HepG2 (cell line): ENCODE measurements around the gene HOXA10. TPM values are rescaled to one million over a fixed set of nuclear protein-coding genes. Genes with fewer than 3 reads are reported as not detected.
A peak's percentile ranks its signal among the peaks of the same experiment; 100 is the strongest.

Experiments
- BHLHE40 ChIP-seq: IDR thresholded peaks from 2 replicates; pipeline ENCODE4 v1.6.1; 2011; ENCODE audit warnings: low read length, improper control_type of control experiment
- CEBPZ ChIP-seq: IDR thresholded peaks from 2 replicates; pipeline ENCODE4 v1.6.1; 2012; ENCODE audit warnings: low read length, improper control_type of control experiment
- FOXO4 ChIP-seq: sonication (generic); formaldehyde crosslinking; conservative IDR thresholded peaks from 2 replicates; pipeline ENCODE4 v1.8.1; 2023; ENCODE audit warnings: missing genetic modification reagents
- GRHL1 ChIP-seq: sonication (generic); formaldehyde crosslinking; conservative IDR thresholded peaks from 2 replicates; pipeline ENCODE4 v1.8.0; 2022; ENCODE audit warnings: missing genetic modification reagents
- MTA3 ChIP-seq: sonication (generic); formaldehyde crosslinking; IDR thresholded peaks from 2 replicates; pipeline ENCODE4 v1.4.0; 2020; ENCODE audit warnings: missing genetic modification reagents
- NPAS2 ChIP-seq: sonication (generic); formaldehyde crosslinking; IDR thresholded peaks from 2 replicates; pipeline ENCODE4 v1.8.0; 2022; ENCODE audit warnings: mild to moderate bottlenecking, missing genetic modification reagents, borderline replicate concordance
- SMC3 ChIP-seq: IDR thresholded peaks from 2 replicates; pipeline ENCODE4 v1.6.1; 2011; ENCODE audit warnings: low read length, improper control_type of control experiment
- SRSF4 ChIP-seq: fragments of 200-400 bp; formaldehyde crosslinking; IDR thresholded peaks from one replicate; pipeline ENCODE4 v1.6.1; 2018; ENCODE audit warnings: mild to moderate bottlenecking, low read depth, low read length, moderate library complexity; ENCODE audit not compliant: poor library complexity, severe bottlenecking
- ZFP36 ChIP-seq: fragments of 150-350 bp; IDR thresholded peaks from 2 replicates; pipeline ENCODE4 v1.6.1; 2018; ENCODE audit warnings: borderline replicate concordance, low read length, low read depth; ENCODE audit not compliant: partially characterized antibody
- ZNF362 ChIP-seq: sonication (generic); formaldehyde crosslinking; IDR thresholded peaks from 2 replicates; pipeline ENCODE4 v1.4.0; 2020; ENCODE audit warnings: missing genetic modification reagents, mild to moderate bottlenecking, borderline replicate concordance
- ZNF574 ChIP-seq: sonication (generic); formaldehyde crosslinking; IDR thresholded peaks from 2 replicates; pipeline ENCODE4 v1.4.0; 2020; ENCODE audit warnings: missing genetic modification reagents
- ZNF724P ChIP-seq: sonication (generic); formaldehyde crosslinking; IDR thresholded peaks from 2 replicates; pipeline ENCODE4 v1.8.0; 2022; ENCODE audit warnings: missing genetic modification reagents, borderline replicate concordance
- ZNF772 ChIP-seq: sonication (generic); formaldehyde crosslinking; IDR thresholded peaks from 2 replicates; pipeline ENCODE4 v1.5.0; 2020; ENCODE audit warnings: mild to moderate bottlenecking, missing genetic modification reagents
- ZXDC ChIP-seq: sonication (generic); formaldehyde crosslinking; IDR thresholded peaks from 2 replicates; pipeline ENCODE4 v1.5.0; 2020; ENCODE audit warnings: mild to moderate bottlenecking, missing genetic modification reagents
- polyA plus RNA-seq, 8 experiments: library from polyadenylated mRNA; depleted of rRNA in 3 of 8; stranded (reverse) in 7 of 8; unstranded in 1 of 8; fragments of >200 nt; fragmentation: Illumina TruSeq in 4 of 8; extraction: Trizol in 4 of 8; gene quantifications; 2 replicates each; pipeline versions ENCODE4 v1.2.1 to v1.2.3, GENCODE V29; 2011 to 2016; ENCODE audit warnings: low read depth in 4 of 8, missing spikeins in 1 of 8, mixed read lengths in 1 of 8; ENCODE audit not compliant: insufficient read depth in 1 of 8
- total RNA-seq, 5 experiments: library from RNA; depleted of rRNA; stranded (reverse); fragments of >200 nt; fragmentation: Illumina TruSeq; extraction: Trizol; gene quantifications; 2 replicates each; pipeline ENCODE4 v1.2.3, GENCODE V29; 2016; ENCODE audit warnings: low read depth in 1 of 5

Gene HOXA10
- total and polyA plus RNA-seq, 2 of the 13 experiments (the other 11 are each of a cell fraction or from before 2014, with no cell fraction given) = not detected

- 0 out of 2 replicates have a peak, but pooled peaks have one; percentile 27 for TF ChIP-seq ZXDC (CRISPR knock-in tag)
- peak; percentile 39; the same call in 1 of the 2 replicates for TF ChIP-seq SMC3
- no peak for TF ChIP-seq ZFP36
- no peak for TF ChIP-seq ZNF362 (CRISPR knock-in tag)
- no peak for TF ChIP-seq BHLHE40
- no peak for TF ChIP-seq GRHL1 (CRISPR knock-in tag)
- TF ChIP-seq ZNF772 (CRISPR knock-in tag) = 0 out of 2 replicates have a peak, but pooled peaks have one; percentile 41
- no peak for TF ChIP-seq CEBPZ
- TF ChIP-seq FOXO4 = no peak
- no peak; the same call in 1 of the 2 replicates for TF ChIP-seq ZNF724P (CRISPR knock-in tag)
- TF ChIP-seq ZNF574 = no peak; the same call in 1 of the 2 replicates
- TF ChIP-seq NPAS2 = no peak
- no peak for TF ChIP-seq MTA3
- no peak for TF ChIP-seq SRSF4
Measured at GRCh38 chr7:27160546-27161213, 13.4 kb downstream of the HOXA10 start (continued).
